Choroid plexus epithelial cell (primary cell): ENCODE results near the gene PCBP3.

Experiments
- DNase-seq: peaks from one replicate; pipeline ENCODE4 v3.0.0-alpha.2; 2010; ENCODE audit warnings: low read depth
- H3K4me3 ChIP-seq: 2 replicates; pipeline ENCODE4 v1.5.1; 2011; ENCODE audit warnings: low read depth, mild to moderate bottlenecking, control low read depth, low read length, moderate library complexity
- CTCF ChIP-seq: conservative IDR thresholded peaks from 2 replicates; pipeline ENCODE4 v1.5.1; 2011; ENCODE audit warnings: low read depth, mild to moderate bottlenecking, control low read depth, inconsistent platforms, low read length, moderate library complexity

The PCBP3 gene

GRCh38 chr21:45800339-45801080 is 157.0 kb downstream of the PCBP3 start:
- no peak for DNase-seq
- TF ChIP-seq CTCF, result no peak
- no peak overlapping the region for H3K4me3 ChIP-seq

- no peak for TF ChIP-seq CTCF
- H3K4me3 ChIP-seq, result no peak overlapping the region
- DNase-seq, result no peak
These were observed 157.8 kb downstream of the PCBP3 start for GRCh38 chr21:45801129-45801964.

GRCh38 chr21:45801989-45802388 is 158.5 kb downstream of the PCBP3 start:
- no peak for TF ChIP-seq CTCF
- DNase-seq, result no peak
- no peak overlapping the region for H3K4me3 ChIP-seq

- no peak for DNase-seq
- H3K4me3 ChIP-seq, result no peak overlapping the region
- TF ChIP-seq CTCF, result no peak
These were observed 158.9 kb downstream of the PCBP3 start for GRCh38 chr21:45802425-45802824.

- no peak for TF ChIP-seq CTCF
- no peak for DNase-seq
- H3K4me3 ChIP-seq, result no peak overlapping the region
These were observed 159.6 kb downstream of the PCBP3 start for GRCh38 chr21:45802956-45803617.

- DNase-seq, result no peak
- TF ChIP-seq CTCF, result no peak
- no peak overlapping the region for H3K4me3 ChIP-seq
These were observed 160.3 kb downstream of the PCBP3 start for GRCh38 chr21:45803618-45804340.
